Endothelial cell of umbilical vein (primary cell): Measurements from ENCODE around the gene DLEC1. TPM values are rescaled to one million over a fixed set of nuclear protein-coding genes. Genes with fewer than 3 reads are reported as not detected.

Experiments
- BruUV-seq: library from RNA; stranded (reverse); fragments of 400-500 nt; replicated peaks from 2 replicates; lab custom pipeline; 2021; lab: Mats Ljungman, UMichigan
- CTCF ChIA-PET: fragments of 300-600, 350-600 bp; sonication (Branson Sonifier 250); formaldehyde crosslinking; loops from one replicate; lab custom pipeline; 2021; ENCODE audit warnings: antibody characterized with exemption, inconsistent platforms; lab: Charles Lee
- POLR2A ChIA-PET: fragments of 300-600, 350-600 bp; sonication (Branson Sonifier 250); formaldehyde crosslinking; loops from one replicate; lab custom pipeline; 2021; ENCODE audit warnings: antibody characterized with exemption, inconsistent platforms; lab: Charles Lee
- DNase-seq: peaks from one replicate; pipeline ENCODE4 v3.0.0-alpha.2; 2011; ENCODE audit warnings: low read depth, low spot score
- FAIRE-seq: peaks from 2 replicates; lab custom pipeline; 2011; peaks lifted over from hg19 to GRCh38; lab: Jason Lieb, UNC
- H2AFZ ChIP-seq: 2 replicates; pipeline ENCODE4 v1.6.0; 2012; ENCODE audit warnings: low read depth, low read length, control low read depth, inconsistent platforms
- H3K27ac ChIP-seq: 2 replicates; pipeline ENCODE4 v1.5.1; 2011; ENCODE audit warnings: low read depth, mild to moderate bottlenecking, control low read depth, low read length, moderate library complexity; ENCODE audit not compliant: insufficient read depth
- H3K27me3 ChIP-seq, 2 experiments: 2 replicates each; pipeline versions ENCODE4 v1.6.0 to v1.6.1; 2011; ENCODE audit warnings: low read length in 2 of 2, mixed read lengths in 1 of 2; ENCODE audit not compliant: control insufficient read depth in 2 of 2, insufficient read depth in 2 of 2
- H3K36me3 ChIP-seq, 2 experiments: 2 replicates in 1 of 2; 3 replicates in 1 of 2; pipeline ENCODE4 v1.5.1; 2011; ENCODE audit warnings: low read length in 2 of 2, mild to moderate bottlenecking in 1 of 2, moderate library complexity in 1 of 2; ENCODE audit not compliant: control insufficient read depth in 2 of 2, insufficient read depth in 2 of 2; ENCODE audit errors: extremely low read depth in 1 of 2
- H3K4me1 ChIP-seq: 3 replicates; pipeline ENCODE4 v1.5.1; 2011; ENCODE audit warnings: mild to moderate bottlenecking, low read length; ENCODE audit not compliant: control insufficient read depth, insufficient read depth; ENCODE audit errors: extremely low read depth
- H3K4me2 ChIP-seq: 2 replicates; pipeline ENCODE4 v1.6.1; 2011; ENCODE audit warnings: low read length, control low read depth, mixed read lengths; ENCODE audit not compliant: insufficient read depth
- H3K4me3 ChIP-seq, 3 experiments: fragments of 200-600 bp in 1 of 3; sonication (generic), shearing (Covaris generic) in 1 of 3; replicated peaks in 1 of 3; 2 replicates each; pipeline ENCODE4 v1.5.1; 2011 to 2016; ENCODE audit warnings: control low read depth in 3 of 3, low read length in 3 of 3, mild to moderate bottlenecking in 2 of 3, inconsistent platforms in 1 of 3, low read depth in 1 of 3, moderate library complexity in 1 of 3; ENCODE audit not compliant: insufficient read depth in 1 of 3
- H3K79me2 ChIP-seq: 2 replicates; pipeline ENCODE4 v1.6.0; 2012; ENCODE audit warnings: low read length, inconsistent platforms; ENCODE audit not compliant: control insufficient read depth, insufficient read depth
- H3K9ac ChIP-seq: replicated peaks from 2 replicates; pipeline ENCODE3; 2011; ENCODE audit warnings: low read length, control low read depth; ENCODE audit not compliant: insufficient read depth; ENCODE audit errors: extremely low read depth
- H3K9me1 ChIP-seq: replicated peaks from 3 replicates; pipeline ENCODE4 v1.6.0; 2011; ENCODE audit warnings: mild to moderate bottlenecking, low read length; ENCODE audit not compliant: control insufficient read depth, insufficient read depth; ENCODE audit errors: extremely low read depth
- H3K9me3 ChIP-seq: replicated peaks from 2 replicates; pipeline ENCODE4 v1.5.1; 2012; ENCODE audit warnings: low read length, inconsistent platforms; ENCODE audit not compliant: control insufficient read depth, insufficient read depth
- H4K20me1 ChIP-seq: replicated peaks from 2 replicates; pipeline ENCODE3; 2011; ENCODE audit warnings: mild to moderate bottlenecking, low read length; ENCODE audit not compliant: control insufficient read depth, insufficient read depth; ENCODE audit errors: extremely low read depth
- CTCF ChIP-seq, 2 donors: IDR thresholded peaks; 1 replicate in 1 of 2; 2 replicates in 1 of 2; pipeline ENCODE4 v1.5.1; 2011; ENCODE audit warnings: low read length in 2 of 2, mild to moderate bottlenecking in 2 of 2, moderate library complexity in 2 of 2, control low read depth in 1 of 2, inconsistent platforms in 1 of 2, low read depth in 1 of 2; ENCODE audit not compliant: insufficient read depth in 1 of 2; ENCODE audit errors: extremely low read depth in 1 of 2
- EZH2 ChIP-seq: IDR thresholded peaks from 2 replicates; pipeline ENCODE4 v1.6.1; 2012; ENCODE audit warnings: borderline replicate concordance, low read depth, mild to moderate bottlenecking, moderate library complexity, low read length, inconsistent platforms; ENCODE audit not compliant: severe bottlenecking
- FOS ChIP-seq: IDR thresholded peaks from 2 replicates; pipeline ENCODE4 v1.6.1; 2011; ENCODE audit warnings: mild to moderate bottlenecking, low read length, moderate library complexity, borderline replicate concordance; ENCODE audit not compliant: insufficient read depth
- GATA2 ChIP-seq: IDR thresholded peaks from 2 replicates; pipeline ENCODE4 v1.7.0; 2011; ENCODE audit warnings: low read depth, mild to moderate bottlenecking, moderate library complexity, mixed read lengths, low read length; ENCODE audit not compliant: insufficient read length, insufficient read depth
- MAX ChIP-seq: IDR thresholded peaks from 2 replicates; pipeline ENCODE4 v1.6.1; 2011; ENCODE audit not compliant: insufficient read depth, insufficient read length
- MYC ChIP-seq: IDR thresholded peaks from one replicate; pipeline ENCODE4 v1.6.1; 2011; ENCODE audit warnings: mild to moderate bottlenecking, low read depth, low read length
- dilution Hi-C: fragments of 300-500 bp; cut with MboI; formaldehyde crosslinking; loops from one replicate; pipeline ENCODE4 v1.15.0; 2019; ENCODE audit warnings: low sequenced_read_pairs; ENCODE audit not compliant: extremely low pct_ligation_motif_present
- intact Hi-C: fragments of 100-400 bp; cut with micrococcal nuclease; formaldehyde crosslinking; loops from one replicate; pipeline ENCODE4 v1.10.0; 2022
- polyA plus RNA-seq, 4 experiments: library from polyadenylated mRNA; depleted of rRNA in 3 of 4; stranded (reverse) in 3 of 4; unstranded in 1 of 4; fragments of >200 nt; gene quantifications; 2 replicates each; pipeline versions ENCODE4 v1.2.1 to v1.2.3, GENCODE V29; 2011 to 2012; ENCODE audit warnings: missing spikeins in 1 of 4
- total RNA-seq: library from RNA; stranded (reverse); gene quantifications from 2 replicates; pipeline ENCODE4 v1.2.3, GENCODE V29; 2021

The DLEC1 gene
- total and polyA plus RNA-seq, 2 donors (not counting 3 experiments of a cell fraction or from before 2014, with no cell fraction given), result not detected

GRCh38 chr3:38142959-38143358 is 104.0 kb downstream of the DLEC1 start:
- H3K4me2 ChIP-seq, result no peak overlapping the region
- peaks cover 0 to 14% of the 10 kb centered on the region in 2 experiments for H3K36me3 ChIP-seq
- peaks cover 3 to 10% of the 10 kb centered on the region in 2 experiments for H3K27me3 ChIP-seq
- peaks cover 13% of the 10 kb centered on the region for H3K4me1 ChIP-seq
- no peaks in the 10 kb centered on the region for H3K9me3 ChIP-seq
- BruUV-seq, result no TSS peak
- no peak for FAIRE-seq
- no peak overlapping the region for H2AFZ ChIP-seq
- ChIA-PET CTCF (no interaction called here), POLR2A (interaction anchor here (1.1 kb wide), 1 partner anchor 22 kb away, joined by 3 read pairs; the partner anchor contains the start of gene OXSR1)
- H3K27ac ChIP-seq, result no peak overlapping the region
- H3K4me3 ChIP-seq, result no peak overlapping the region
- no peaks in the 10 kb centered on the region for H4K20me1 ChIP-seq
- H3K9ac ChIP-seq, result no peak overlapping the region
- no peak for TF ChIP-seq FOS
- TF ChIP-seq CTCF (IDR thresholded peaks at IDR 0.05; ENCODE audit: extremely low read depth in 1 of 2, insufficient read depth in 1 of 2, low read depth in 1 of 2, low read length in 2 of 2), result no peak
- TF ChIP-seq MAX, result no peak
- TF ChIP-seq MYC, result no peak
- no peak for TF ChIP-seq GATA2
- no peak for TF ChIP-seq EZH2
- no peaks in the 10 kb centered on the region for H3K9me1 ChIP-seq
- no peaks in the 10 kb centered on the region for H3K79me2 ChIP-seq
- DNase-seq, result no peak
- dilution Hi-C loops, result no loop called here
- intact Hi-C loops, result no loop called here
